H1 (cell line): ENCODE measurements around the gene PAAF1. TPM values are rescaled to one million over a fixed set of nuclear protein-coding genes. Genes with fewer than 3 reads are reported as not detected.

Experiments
- CTCF ChIA-PET: fragments of 300-600 bp; sonication (Branson Sonifier 250); formaldehyde crosslinking; loops from one replicate; lab custom pipeline; 2021; ENCODE audit not compliant: partially characterized antibody; lab: Charles Lee
- POLR2A ChIA-PET: fragments of 300-600 bp; sonication (Branson Sonifier 250); formaldehyde crosslinking; loops from one replicate; lab custom pipeline; 2021; ENCODE audit warnings: inconsistent platforms; ENCODE audit not compliant: partially characterized antibody; lab: Charles Lee
- DNase-seq, 2 experiments: peaks; one replicate each; pipeline versions ENCODE4 v3.0.0 to v3.0.0-alpha.2; 2010 to 2022; ENCODE audit warnings: low spot score in 2 of 2, low read depth in 1 of 2, mixed read lengths in 1 of 2
- FAIRE-seq: peaks from 2 replicates; lab custom pipeline; 2011; peaks lifted over from hg19 to GRCh38; lab: Jason Lieb, UNC
- H2AFZ ChIP-seq: 2 replicates; pipeline ENCODE4 v1.8.1; 2012; ENCODE audit warnings: low read length, inconsistent platforms
- H2AK5ac ChIP-seq: 2 replicates; pipeline ENCODE4 v1.6.1; 2013; ENCODE audit warnings: low read depth, low read length
- H2BK120ac ChIP-seq: replicated peaks from 2 replicates; pipeline ENCODE3; 2013; ENCODE audit warnings: low read depth, low read length, inconsistent platforms
- H2BK12ac ChIP-seq: 2 replicates; pipeline ENCODE4 v1.6.1; 2013; ENCODE audit warnings: low read depth, low read length
- H2BK15ac ChIP-seq: 2 replicates; pipeline ENCODE4 v1.6.1; 2013; ENCODE audit warnings: low read length
- H2BK20ac ChIP-seq: 2 replicates; pipeline ENCODE4 v1.6.1; 2013; ENCODE audit warnings: low read length
- H2BK5ac ChIP-seq: 2 replicates; pipeline ENCODE4 v1.6.1; 2013; ENCODE audit warnings: low read depth, low read length
- H3K14ac ChIP-seq: 2 replicates; pipeline ENCODE4 v1.6.1; 2013; ENCODE audit warnings: inconsistent platforms; ENCODE audit not compliant: insufficient read length
- H3K18ac ChIP-seq: 2 replicates; pipeline ENCODE4 v1.6.1; 2013; ENCODE audit warnings: low read length; ENCODE audit errors: extremely low read depth
- H3K23ac ChIP-seq: 2 replicates; pipeline ENCODE4 v1.6.1; 2013; ENCODE audit warnings: inconsistent platforms; ENCODE audit not compliant: insufficient read length
- H3K23me2 ChIP-seq: 2 replicates; pipeline ENCODE4 v1.6.1; 2013; ENCODE audit warnings: low read depth, low read length
- H3K27ac ChIP-seq: 2 replicates; pipeline ENCODE4 v1.6.1; 2011; ENCODE audit warnings: low read depth, low read length, inconsistent platforms
- H3K27me3 ChIP-seq, 4 experiments: replicated peaks in 1 of 4; 1 replicate in 1 of 4; 2 replicates in 3 of 4; pipeline versions ENCODE4 v1.6.1 to v1.8.1; 2011 to 2013; ENCODE audit warnings: low read length in 3 of 4, mild to moderate bottlenecking in 3 of 4, inconsistent platforms in 2 of 4, mixed read lengths in 2 of 4, moderate library complexity in 1 of 4; ENCODE audit not compliant: control insufficient read depth in 3 of 4, insufficient read depth in 3 of 4; ENCODE audit errors: extremely low read depth in 1 of 4
- H3K36me3 ChIP-seq, 4 experiments: 2 replicates each; pipeline versions ENCODE4 v1.6.1 to v1.8.1; 2011 to 2013; ENCODE audit warnings: mild to moderate bottlenecking in 4 of 4, low read length in 3 of 4, moderate library complexity in 2 of 4, control low read depth in 1 of 4, inconsistent platforms in 1 of 4; ENCODE audit not compliant: insufficient read depth in 4 of 4, control insufficient read depth in 2 of 4
- H3K4ac ChIP-seq: replicated peaks from 2 replicates; pipeline ENCODE3; 2013; ENCODE audit warnings: low read length, low read depth, mixed read lengths, inconsistent platforms; ENCODE audit not compliant: insufficient read length
- H3K4me1 ChIP-seq, 4 experiments: replicated peaks in 1 of 4; 1 replicate in 1 of 4; 2 replicates in 3 of 4; pipeline versions ENCODE4 v1.6.1 to v1.8.1; 2011 to 2013; ENCODE audit warnings: low read length in 3 of 4, inconsistent platforms in 2 of 4, mixed read lengths in 1 of 4; ENCODE audit not compliant: insufficient read depth in 4 of 4, control insufficient read depth in 3 of 4
- H3K4me2 ChIP-seq, 2 experiments: 2 replicates each; pipeline versions ENCODE4 v1.6.1 to v1.8.1; 2011 to 2013; ENCODE audit warnings: low read depth in 2 of 2, low read length in 2 of 2, control low read depth in 1 of 2, inconsistent platforms in 1 of 2, mild to moderate bottlenecking in 1 of 2; ENCODE audit not compliant: insufficient read depth in 1 of 2
- H3K4me3 ChIP-seq, 4 experiments: fragments of 200-600, 300-600 bp in 1 of 4; sonication (generic), shearing (Covaris generic), sonication (Bioruptor Twin) in 1 of 4; 2 replicates each; pipeline versions ENCODE4 v1.5.1 to v1.8.1; 2011 to 2016; ENCODE audit warnings: low read length in 4 of 4, low read depth in 3 of 4, control low read depth in 2 of 4, inconsistent platforms in 2 of 4, mild to moderate bottlenecking in 2 of 4, mixed read lengths in 1 of 4, moderate library complexity in 1 of 4; ENCODE audit not compliant: insufficient read depth in 2 of 4; ENCODE audit errors: extremely low read depth in 1 of 4
- H3K56ac ChIP-seq: replicated peaks from 2 replicates; pipeline ENCODE3; 2013; ENCODE audit warnings: low read depth, mild to moderate bottlenecking, mixed read lengths, low read length, inconsistent platforms; ENCODE audit not compliant: insufficient read length
- H3K79me1 ChIP-seq: 2 replicates; pipeline ENCODE4 v1.6.1; 2013; ENCODE audit warnings: low read depth, low read length, control low read depth
- H3K79me2 ChIP-seq, 2 experiments: 2 replicates each; pipeline versions ENCODE4 v1.6.1 to v1.8.1; 2012 to 2013; ENCODE audit warnings: low read length in 2 of 2, mild to moderate bottlenecking in 2 of 2, inconsistent platforms in 1 of 2; ENCODE audit not compliant: insufficient read depth in 2 of 2, control insufficient read depth in 1 of 2
- H3K9ac ChIP-seq, 4 experiments: replicated peaks in 1 of 4; 1 replicate in 1 of 4; 2 replicates in 3 of 4; pipeline versions ENCODE4 v1.6.1 to v1.8.1; 2011 to 2013; ENCODE audit warnings: low read depth in 3 of 4, low read length in 3 of 4, control low read depth in 2 of 4, mild to moderate bottlenecking in 2 of 4, moderate library complexity in 2 of 4, inconsistent platforms in 1 of 4; ENCODE audit errors: extremely low read depth in 1 of 4
- H3K9me3 ChIP-seq, 2 experiments: 2 replicates each; pipeline versions ENCODE4 v1.6.1 to v1.8.1; 2012 to 2013; ENCODE audit warnings: mild to moderate bottlenecking in 2 of 2, moderate library complexity in 2 of 2, control low read depth in 1 of 2, inconsistent platforms in 1 of 2, low read depth in 1 of 2, low read length in 1 of 2, mixed read lengths in 1 of 2; ENCODE audit not compliant: insufficient read depth in 2 of 2
- H4K20me1 ChIP-seq, 2 experiments: replicated peaks in 1 of 2; 2 replicates each; pipeline versions ENCODE3 to v1.8.1; 2011 to 2013; ENCODE audit warnings: inconsistent platforms in 2 of 2, low read length in 2 of 2, mild to moderate bottlenecking in 1 of 2; ENCODE audit not compliant: insufficient read depth in 2 of 2, control insufficient read depth in 1 of 2
- H4K5ac ChIP-seq: 2 replicates; pipeline ENCODE4 v1.6.1; 2013; ENCODE audit warnings: low read length, low read depth, mixed read lengths, inconsistent platforms; ENCODE audit not compliant: insufficient read length
- H4K8ac ChIP-seq: 2 replicates; pipeline ENCODE4 v1.8.0; 2013; ENCODE audit warnings: mild to moderate bottlenecking, moderate library complexity, low read length, inconsistent platforms; ENCODE audit not compliant: insufficient read depth; ENCODE audit errors: extremely low read depth
- H4K91ac ChIP-seq: replicated peaks from 2 replicates; pipeline ENCODE3; 2013; ENCODE audit warnings: low read length, mixed read lengths, inconsistent platforms; ENCODE audit not compliant: insufficient read length
- CBX5 ChIP-seq: fragments of 300-800, 300-1000 bp; sonication (generic); IDR thresholded peaks from 2 replicates; pipeline ENCODE4 v1.7.1; 2016; ENCODE audit warnings: antibody characterized with exemption, low read length, low read depth
- CHD2 ChIP-seq: IDR thresholded peaks from 2 replicates; pipeline ENCODE4 v1.6.1; 2012; ENCODE audit warnings: low read length, improper control_type of control experiment
- EP300 ChIP-seq, 2 experiments: IDR thresholded peaks; 1 replicate in 1 of 2; 2 replicates in 1 of 2; pipeline ENCODE4 v1.6.1; 2011 to 2012; ENCODE audit warnings: low read depth in 2 of 2, low read length in 2 of 2, mild to moderate bottlenecking in 2 of 2, borderline replicate concordance in 1 of 2, inconsistent platforms in 1 of 2, moderate library complexity in 1 of 2
- GTF2F1 ChIP-seq: IDR thresholded peaks from 2 replicates; pipeline ENCODE4 v1.6.1; 2012; ENCODE audit warnings: low read depth, low read length, improper control_type of control experiment, borderline replicate concordance
- HDAC2 ChIP-seq, 2 experiments: fragments of 300-600 bp in 1 of 2; sonication (generic) in 1 of 2; IDR thresholded peaks; 2 replicates each; pipeline ENCODE4 v1.6.1; 2011 to 2012; ENCODE audit warnings: low read depth in 2 of 2, low read length in 2 of 2, mild to moderate bottlenecking in 2 of 2, moderate library complexity in 2 of 2, borderline replicate concordance in 1 of 2, inconsistent platforms in 1 of 2
- JUN ChIP-seq: IDR thresholded peaks from 2 replicates; pipeline ENCODE4 v1.6.1; 2011; ENCODE audit warnings: low read depth, mild to moderate bottlenecking, improper control_type of control experiment, low read length
- RAD21 ChIP-seq, 2 experiments: IDR thresholded peaks in 1 of 2; conservative IDR thresholded peaks in 1 of 2; 2 replicates each; pipeline ENCODE4 v1.6.1; 2011; ENCODE audit warnings: low read depth in 2 of 2, low read length in 2 of 2, improper control_type of control experiment in 1 of 2, inconsistent platforms in 1 of 2, mild to moderate bottlenecking in 1 of 2, moderate library complexity in 1 of 2
- TAF1 ChIP-seq: IDR thresholded peaks from 2 replicates; pipeline ENCODE4 v1.6.1; 2011; ENCODE audit warnings: mild to moderate bottlenecking, low read depth, low read length
- WGBS, 2 experiments: shearing (Covaris generic) in 1 of 2; methylation state at CpG; one replicate each; pipeline versions ENCODE4 v1.1.6 to v1.1.7; 2013 to 2015; ENCODE audit warnings: low lambda C conversion rate in 2 of 2, mixed read lengths in 2 of 2, inconsistent platforms in 1 of 2, low coverage in 1 of 2, missing lambda C conversion rate in 1 of 2; ENCODE audit not compliant: insufficient replicate concordance in 2 of 2, insufficient coverage in 1 of 2, insufficient read length in 1 of 2; ENCODE audit errors: extremely low coverage in 1 of 2, missing lambda C conversion rate in 1 of 2; 5-methylcytosine and 5-hydroxymethylcytosine counted together
- polyA plus RNA-seq, 7 experiments: library from polyadenylated mRNA; depleted of rRNA in 3 of 7; stranded (reverse) in 5 of 7; unstranded in 2 of 7; fragments of >200 nt in 5 of 7; fragments of 200-250 nt in 2 of 7; gene quantifications; 1 replicate in 5 of 7; 2 replicates in 1 of 7; 4 replicates in 1 of 7; pipeline versions ENCODE4 v1.2.1 to v1.2.3, GENCODE V29; 2011 to 2013; ENCODE audit warnings: missing spikeins in 2 of 7, mixed read lengths in 2 of 7
- total RNA-seq: library from RNA; stranded (reverse); fragmentation: NEBNext Ultra II Directional; extraction: Animal tissue kit (Norgen Biotek cat#: 25700); gene quantifications from 2 replicates; pipeline ENCODE4 v1.2.1, GENCODE V29; 2021
- TF ChIP-seq, protein P1 (sequence below): IDR thresholded peaks from 2 replicates; pipeline ENCODE4 v1.6.1; 2012; ENCODE audit warnings: low read length, inconsistent platforms

Gene PAAF1
- total and polyA plus RNA-seq, 2 of the 8 experiments (the other 6 are each of a cell fraction or from before 2014, with no cell fraction given): 24.4 to 28.8 TPM

GRCh38 chr11:73931039-73931645 lies 54.3 kb downstream of the PAAF1 start:
- peak; percentile 96 for FAIRE-seq
- WGBS, 2 experiments: 76% methylated on average over 7 of the region's 7 CpGs; no CpG with 5 or more reads in 1 of the 2 experiments
- TF ChIP-seq, protein P1, sequence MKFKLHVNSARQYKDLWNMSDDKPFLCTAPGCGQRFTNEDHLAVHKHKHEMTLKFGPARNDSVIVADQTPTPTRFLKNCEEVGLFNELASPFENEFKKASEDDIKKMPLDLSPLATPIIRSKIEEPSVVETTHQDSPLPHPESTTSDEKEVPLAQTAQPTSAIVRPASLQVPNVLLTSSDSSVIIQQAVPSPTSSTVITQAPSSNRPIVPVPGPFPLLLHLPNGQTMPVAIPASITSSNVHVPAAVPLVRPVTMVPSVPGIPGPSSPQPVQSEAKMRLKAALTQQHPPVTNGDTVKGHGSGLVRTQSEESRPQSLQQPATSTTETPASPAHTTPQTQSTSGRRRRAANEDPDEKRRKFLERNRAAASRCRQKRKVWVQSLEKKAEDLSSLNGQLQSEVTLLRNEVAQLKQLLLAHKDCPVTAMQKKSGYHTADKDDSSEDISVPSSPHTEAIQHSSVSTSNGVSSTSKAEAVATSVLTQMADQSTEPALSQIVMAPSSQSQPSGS: no peak
- TF ChIP-seq CBX5 (no peak), JUN (no peak), TAF1 (peak; percentile 46; the same call in 1 of the 2 replicates), RAD21 (IDR thresholded peaks at IDR 0.05 in 1 of 2, conservative IDR thresholded peaks at IDR 0.05 in 1 of 2; ENCODE audit: low read depth in 2 of 2, low read length in 2 of 2) (peak; percentile 92 to 96), GTF2F1 (no peak), HDAC2 (IDR thresholded peaks at IDR 0.05; ENCODE audit: borderline replicate concordance in 1 of 2, low read depth in 2 of 2, low read length in 2 of 2) (no peak), EP300 (IDR thresholded peaks at IDR 0.05; ENCODE audit: borderline replicate concordance in 1 of 2, low read depth in 2 of 2, low read length in 2 of 2) (0 out of 3 replicates have a peak, but pooled peaks of 1 of the 2 experiments have one; percentile 20), CHD2 (no peak)

More at GRCh38 chr11:73931039-73931645, 54.3 kb downstream of the PAAF1 start:
- Histone ChIP-seq H4K20me1 (no peaks in the 10 kb centered on the region), H2BK120ac (no peak overlapping the region), H3K9me3 (no peaks in the 10 kb centered on the region; a peak in 1 of 4 replicates), H4K5ac (peak overlapping the region; percentile 3), H3K4me3 (no peak overlapping the region), H4K8ac (no peak overlapping the region), H3K56ac (no peak overlapping the region), H3K27me3 (no peaks in the 10 kb centered on the region), H2BK15ac (no peak overlapping the region), H3K36me3 (peaks cover 0 to 18% (median 11%) of the 10 kb centered on the region in 4 experiments; a peak in 4 of 8 replicates), H3K23me2 (no peaks in the 10 kb centered on the region), H3K79me2 (no peaks in the 10 kb centered on the region), H4K91ac (no peak overlapping the region), H3K23ac (no peak overlapping the region), H3K27ac (no peak overlapping the region), H2AFZ (peak overlapping the region; percentile 89), H3K4ac (no peak overlapping the region), H3K4me1 (peaks cover 0 to 3% (median 1%) of the 10 kb centered on the region in 4 experiments; a peak in 3 of 7 replicates), H3K4me2 (no peak overlapping the region; a peak in 1 of 4 replicates), H3K14ac (no peak overlapping the region), H2BK20ac (no peak overlapping the region), H3K18ac (no peak overlapping the region), H3K79me1 (no peaks in the 10 kb centered on the region), H2BK12ac (no peak overlapping the region), H2AK5ac (no peak overlapping the region), H2BK5ac (no peak overlapping the region), H3K9ac (peak overlapping the region in 1 of 4 experiments; percentile 39; a peak in 1 of 7 replicates)
- peak; percentile 52 to 53 for DNase-seq
- ChIA-PET POLR2A (interaction anchor here (0.9 to 1.7 kb wide), 9 partner anchors 10 to 324 kb away, joined by 3 to 8 read pairs (median 4); no protein-coding TSS in a partner anchor), CTCF (interaction anchor here (0.5 to 2.5 kb wide), 41 partner anchors 8 to 580 kb away, joined by 3 to 16 read pairs (median 4); partner anchors contain the start of genes COA4, DNAJB13 and PAAF1)
